PC-3 (cell line): ENCODE data around the gene HAP1.

ENCODE experiments used
- EZH2 ChIP-seq: fragments of 300-600 bp; sonication (generic); IDR thresholded peaks from one replicate; pipeline ENCODE4 v1.6.1; 2017; ENCODE audit warnings: antibody characterized with exemption, mild to moderate bottlenecking, low read length; ENCODE audit not compliant: unreplicated experiment
- TF ChIP-seq, protein P1 (sequence below): fragments of 300-600 bp; sonication (generic); conservative IDR thresholded peaks from 2 replicates; pipeline ENCODE4 v1.5.1; 2017; ENCODE audit warnings: antibody characterized with exemption, low read depth, mild to moderate bottlenecking, low read length

DNA sequence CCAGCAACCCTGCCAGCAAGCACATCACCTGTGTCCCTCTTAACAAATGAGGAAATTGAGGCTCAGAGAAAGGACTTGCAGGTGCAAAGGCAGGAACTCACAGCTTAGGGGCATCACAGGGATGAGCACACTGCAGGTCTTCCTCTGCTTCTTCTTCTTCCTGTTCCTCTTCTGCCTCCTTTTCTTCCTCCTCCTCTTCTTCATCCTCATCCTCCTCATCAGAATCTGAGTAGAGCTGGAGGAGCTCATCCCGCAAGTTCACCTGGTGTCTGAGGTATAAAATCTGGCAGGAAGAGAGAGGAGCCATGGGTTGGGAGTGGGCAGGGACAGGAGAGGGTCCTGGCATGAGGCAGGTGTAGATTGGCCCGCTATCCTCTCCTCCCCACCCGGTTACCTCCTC is 2.6 kb downstream of the HAP1 start:
- TF ChIP-seq, protein P1, sequence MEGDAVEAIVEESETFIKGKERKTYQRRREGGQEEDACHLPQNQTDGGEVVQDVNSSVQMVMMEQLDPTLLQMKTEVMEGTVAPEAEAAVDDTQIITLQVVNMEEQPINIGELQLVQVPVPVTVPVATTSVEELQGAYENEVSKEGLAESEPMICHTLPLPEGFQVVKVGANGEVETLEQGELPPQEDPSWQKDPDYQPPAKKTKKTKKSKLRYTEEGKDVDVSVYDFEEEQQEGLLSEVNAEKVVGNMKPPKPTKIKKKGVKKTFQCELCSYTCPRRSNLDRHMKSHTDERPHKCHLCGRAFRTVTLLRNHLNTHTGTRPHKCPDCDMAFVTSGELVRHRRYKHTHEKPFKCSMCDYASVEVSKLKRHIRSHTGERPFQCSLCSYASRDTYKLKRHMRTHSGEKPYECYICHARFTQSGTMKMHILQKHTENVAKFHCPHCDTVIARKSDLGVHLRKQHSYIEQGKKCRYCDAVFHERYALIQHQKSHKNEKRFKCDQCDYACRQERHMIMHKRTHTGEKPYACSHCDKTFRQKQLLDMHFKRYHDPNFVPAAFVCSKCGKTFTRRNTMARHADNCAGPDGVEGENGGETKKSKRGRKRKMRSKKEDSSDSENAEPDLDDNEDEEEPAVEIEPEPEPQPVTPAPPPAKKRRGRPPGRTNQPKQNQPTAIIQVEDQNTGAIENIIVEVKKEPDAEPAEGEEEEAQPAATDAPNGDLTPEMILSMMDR, result no peak
- no peak for TF ChIP-seq EZH2
